Keratinocyte (primary cell): ENCODE results near the gene DNAJC8.

Source experiments
- EZH2 ChIP-seq: IDR thresholded peaks from one replicate; pipeline ENCODE4 v1.6.1; 2012; ENCODE audit warnings: inconsistent platforms, mild to moderate bottlenecking, low read length, moderate library complexity
- TF ChIP-seq, protein P1 (sequence below), 3 experiments: IDR thresholded peaks in 1 of 3; conservative IDR thresholded peaks in 1 of 3; optimal IDR thresholded peaks in 1 of 3; 2 replicates in 2 of 3; 3 replicates in 1 of 3; pipeline versions ENCODE3 to v1.5.1; 2011; ENCODE audit warnings: low read length in 3 of 3, mild to moderate bottlenecking in 3 of 3, moderate library complexity in 2 of 3, control low read depth in 1 of 3, inconsistent platforms in 1 of 3; ENCODE audit not compliant: insufficient read depth in 2 of 3; ENCODE audit errors: extremely low read depth in 1 of 3

DNA sequence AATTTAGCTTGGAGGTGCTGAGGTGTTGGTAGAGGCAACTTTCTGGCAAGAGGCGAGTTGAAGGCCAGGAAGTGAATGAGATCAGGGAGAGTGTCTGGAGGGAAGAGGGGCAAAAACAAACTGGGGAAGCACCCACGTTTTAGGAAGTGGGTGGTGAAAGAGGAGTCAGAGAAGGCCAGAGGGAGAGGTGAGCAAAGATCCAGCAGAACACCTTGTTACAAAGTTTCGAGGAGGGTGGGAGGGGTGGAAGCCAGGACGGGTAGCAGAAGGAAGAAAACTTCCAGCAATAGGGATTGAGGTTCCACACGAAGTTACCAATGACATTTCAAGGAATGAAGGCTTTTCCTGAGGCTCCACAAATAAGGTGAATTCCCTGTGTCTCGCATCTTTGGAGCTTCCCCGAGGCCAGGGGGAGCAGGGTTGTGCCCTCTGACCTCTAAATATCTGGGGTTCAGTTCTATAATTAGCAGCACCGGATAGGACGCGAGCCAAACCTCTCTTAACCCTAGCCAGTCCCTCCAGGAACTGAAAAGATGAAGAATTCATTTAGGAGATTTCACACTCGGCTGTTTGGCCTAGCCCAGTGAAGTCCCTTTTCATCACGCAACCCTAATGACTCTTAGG, 25.9 kb upstream of the DNAJC8 start:
- TF ChIP-seq EZH2: no peak
- TF ChIP-seq, protein P1, sequence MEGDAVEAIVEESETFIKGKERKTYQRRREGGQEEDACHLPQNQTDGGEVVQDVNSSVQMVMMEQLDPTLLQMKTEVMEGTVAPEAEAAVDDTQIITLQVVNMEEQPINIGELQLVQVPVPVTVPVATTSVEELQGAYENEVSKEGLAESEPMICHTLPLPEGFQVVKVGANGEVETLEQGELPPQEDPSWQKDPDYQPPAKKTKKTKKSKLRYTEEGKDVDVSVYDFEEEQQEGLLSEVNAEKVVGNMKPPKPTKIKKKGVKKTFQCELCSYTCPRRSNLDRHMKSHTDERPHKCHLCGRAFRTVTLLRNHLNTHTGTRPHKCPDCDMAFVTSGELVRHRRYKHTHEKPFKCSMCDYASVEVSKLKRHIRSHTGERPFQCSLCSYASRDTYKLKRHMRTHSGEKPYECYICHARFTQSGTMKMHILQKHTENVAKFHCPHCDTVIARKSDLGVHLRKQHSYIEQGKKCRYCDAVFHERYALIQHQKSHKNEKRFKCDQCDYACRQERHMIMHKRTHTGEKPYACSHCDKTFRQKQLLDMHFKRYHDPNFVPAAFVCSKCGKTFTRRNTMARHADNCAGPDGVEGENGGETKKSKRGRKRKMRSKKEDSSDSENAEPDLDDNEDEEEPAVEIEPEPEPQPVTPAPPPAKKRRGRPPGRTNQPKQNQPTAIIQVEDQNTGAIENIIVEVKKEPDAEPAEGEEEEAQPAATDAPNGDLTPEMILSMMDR (optimal IDR thresholded peaks at IDR 0.05 in 1 of 3, IDR thresholded peaks at IDR 0.05 in 1 of 3, conservative IDR thresholded peaks at IDR 0.05 in 1 of 3; ENCODE audit: extremely low read depth in 1 of 3, insufficient read depth in 2 of 3, low read length in 3 of 3): no peak
